A549 treated with ZK216348 at 1 μM for 4 hours (cell line): ENCODE results near the gene SPTB. TPM values are rescaled to one million over a fixed set of nuclear protein-coding genes. Genes with fewer than 3 reads are reported as not detected.

Source experiments
- total RNA-seq: library from RNA; stranded (reverse); fragments of 200-300 nt; extraction: Qiagen RNA extraction; gene quantifications from 5 replicates; pipeline ENCODE4 v1.2.3, GENCODE V29; 2022; ENCODE audit warnings: low read depth

Gene SPTB
- total RNA-seq, result 0.91 to 1.6 TPM (median 1.4 TPM) in 5 replicates

DNA sequence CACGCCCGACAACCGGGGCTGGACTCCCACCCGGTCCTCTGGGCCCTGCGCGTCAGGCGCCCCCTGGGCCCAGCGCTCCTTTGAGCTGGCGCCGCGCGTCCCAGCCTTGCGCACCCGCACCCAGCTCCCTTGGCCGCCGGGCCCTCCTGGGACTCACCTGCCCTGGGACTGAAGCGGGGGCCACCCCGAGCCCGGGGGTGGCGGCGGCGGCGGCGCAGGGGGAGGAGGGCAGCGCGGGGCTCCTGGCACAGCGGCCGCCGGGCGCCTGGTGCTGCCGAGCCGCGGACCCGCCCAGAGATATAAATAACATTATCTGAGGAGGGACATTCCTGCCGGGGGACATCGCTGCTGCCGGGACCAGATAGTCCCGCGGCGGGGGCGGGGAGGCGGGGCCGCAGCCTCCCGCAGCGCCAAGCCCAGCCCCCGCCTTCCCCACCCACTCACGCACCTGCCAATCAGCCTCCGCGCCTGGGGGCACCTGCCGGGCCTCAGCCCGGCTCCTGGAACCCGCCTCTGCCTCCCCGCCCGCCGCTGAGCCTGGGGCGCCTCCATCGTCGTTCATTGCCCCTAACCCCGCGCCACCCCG lies at the start of gene SPTB:
Gene SPTB, minus strand, starts transcription at position 273 of the 586 bp plus-strand sequence. CDS start 56,813 bp downstream, outside the sequence.

DNA sequence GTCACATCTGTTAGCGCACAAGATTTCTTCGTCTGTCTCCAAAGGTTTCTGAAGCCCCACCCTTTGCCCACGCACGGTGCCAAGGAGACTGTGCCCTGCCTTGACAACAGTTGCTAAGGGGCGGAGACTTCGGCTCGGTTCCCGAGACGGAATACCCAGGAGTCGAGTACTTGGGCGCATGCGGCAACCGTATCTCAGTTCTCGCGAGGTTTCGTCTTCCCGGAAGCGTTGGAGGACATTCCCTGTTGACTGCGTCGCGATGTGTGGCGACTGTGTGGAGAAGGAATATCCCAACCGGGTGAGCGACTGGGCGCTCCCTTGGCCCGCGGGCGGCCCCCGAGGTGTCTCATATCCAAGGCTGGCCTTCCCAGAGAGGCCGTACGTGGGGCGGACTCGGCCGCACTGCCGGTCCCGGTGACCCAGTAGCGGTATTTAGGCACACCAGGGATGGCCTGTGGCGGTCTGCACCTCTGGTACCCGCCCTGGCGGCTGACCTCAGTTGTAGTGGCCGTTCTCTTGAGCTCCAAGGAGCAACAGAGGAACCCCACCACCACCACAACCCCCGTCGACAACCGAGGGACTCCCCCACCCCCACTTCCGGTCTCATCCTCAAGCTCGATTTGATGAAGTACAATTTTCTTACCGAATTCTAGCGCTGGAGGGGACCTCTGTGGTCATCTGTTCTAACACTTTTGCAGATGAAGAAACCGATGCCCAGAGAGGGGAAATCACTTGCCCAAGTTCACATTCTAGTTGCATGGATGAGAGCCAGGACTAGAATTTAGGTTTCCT lies 34.7 kb upstream of the SPTB start, which contains the start of gene CHURC1:
Gene CHURC1, plus strand, starts transcription at position 219 of the 792 bp plus-strand sequence. Its CDS starts 41 bp downstream, at position 260.

DNA sequence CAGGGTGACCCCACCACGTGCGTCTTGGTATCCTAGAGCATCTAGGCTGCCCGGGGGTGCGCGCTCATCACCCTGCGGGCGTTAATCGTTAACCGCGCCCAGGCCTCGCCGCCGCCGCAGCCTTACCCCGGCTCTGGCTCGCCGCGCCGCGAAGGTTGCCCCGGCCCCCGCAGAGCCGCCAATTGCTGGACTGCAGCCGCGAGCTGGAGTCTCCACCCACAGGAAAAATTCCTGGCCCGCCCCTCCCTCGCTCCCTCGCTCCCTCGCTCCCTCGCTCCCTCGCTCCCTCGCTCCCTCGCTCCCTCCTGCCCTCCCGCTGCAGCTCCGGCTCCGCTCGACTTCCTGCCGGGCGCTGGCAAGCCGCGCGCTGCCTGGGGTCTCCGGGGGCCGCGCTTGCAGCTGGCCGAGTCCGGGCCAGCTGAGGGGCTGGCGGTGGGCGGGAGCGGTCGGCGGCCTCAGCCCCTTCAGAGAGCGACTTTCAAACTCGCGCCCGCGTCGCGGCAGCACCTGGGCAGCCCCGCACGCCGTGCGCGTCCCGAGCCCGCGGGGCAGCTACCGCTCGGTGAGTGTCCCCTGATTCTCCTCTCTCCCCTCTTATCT lies 175.5 kb downstream of the SPTB start, which contains the start of gene PLEKHG3:
Gene PLEKHG3, plus strand, starts transcription at position 282 of the 600 bp plus-strand sequence. CDS start 23,208 bp downstream, outside the sequence.

Other genes starting within 250 kb of the SPTB start
- gene PLEKHG3, start 175.5 kb downstream of the SPTB start, total RNA-seq, result 19.8 to 37.8 TPM (median 31.5 TPM) in 5 replicates
- gene CHURC1, start 34.5 kb upstream of the SPTB start, total RNA-seq, result 65.6 to 181 TPM (median 80.4 TPM) in 5 replicates
- gene GPX2, start 62.8 kb upstream of the SPTB start, total RNA-seq, result 179 to 281 TPM (median 196 TPM) in 5 replicates
- gene RAB15, start 92.4 kb upstream of the SPTB start, total RNA-seq, result 19.1 to 22.5 TPM (median 19.9 TPM) in 5 replicates
- 22.7 to 26.2 TPM (median 24.3 TPM) in 5 replicates for gene FNTB, start 107.0 kb upstream of the SPTB start, total RNA-seq
- 51.1 to 58.8 TPM (median 55.7 TPM) in 5 replicates for gene MAX, start 222.6 kb upstream of the SPTB start, total RNA-seq